Endodermal cell (in vitro differentiated cells): Measurements from ENCODE around the gene BMP7. TPM values are rescaled to one million over a fixed set of nuclear protein-coding genes. Genes with fewer than 3 reads are reported as not detected.
"Not testable (repeated sequence)": the region's sequence is repeated elsewhere in the genome, so short reads cannot be mapped to it uniquely, and the experiment has no call there.

Experiments used
- DNase-seq: peaks from one replicate; pipeline ENCODE4 v3.0.0-alpha.2; 2017
- H3K27ac ChIP-seq: 2 replicates; pipeline ENCODE4 v1.5.1; 2013; ENCODE audit warnings: mild to moderate bottlenecking, low read depth, low read length, moderate library complexity
- H3K27me3 ChIP-seq: 2 replicates; pipeline ENCODE4 v1.6.1; 2013; ENCODE audit warnings: mild to moderate bottlenecking, low read length, moderate library complexity; ENCODE audit not compliant: insufficient read depth, control insufficient read depth, poor library complexity, severe bottlenecking
- H3K36me3 ChIP-seq: 2 replicates; pipeline ENCODE4 v1.7.0; 2013; ENCODE audit warnings: mild to moderate bottlenecking, low read length, moderate library complexity; ENCODE audit not compliant: control insufficient read depth, insufficient read depth
- H3K4me1 ChIP-seq: one replicate; pipeline ENCODE4 v1.7.0; 2013; ENCODE audit warnings: low read length; ENCODE audit not compliant: control insufficient read depth, insufficient read depth
- H3K4me3 ChIP-seq: 2 replicates; pipeline ENCODE4 v1.5.1; 2013; ENCODE audit warnings: mild to moderate bottlenecking, low read length, moderate library complexity
- H3K9ac ChIP-seq: 2 replicates; pipeline ENCODE4 v1.6.1; 2013; ENCODE audit warnings: mild to moderate bottlenecking, low read length, moderate library complexity; ENCODE audit not compliant: poor library complexity, severe bottlenecking; ENCODE audit errors: extremely low read depth
- H3K9me3 ChIP-seq: 2 replicates; pipeline ENCODE4 v1.6.1; 2013; ENCODE audit warnings: mild to moderate bottlenecking, low read length, moderate library complexity; ENCODE audit not compliant: control insufficient read depth
- H3K27ac Mint-ChIP-seq: 2 replicates; pipeline ENCODE4 v1.8.0; 2020; ENCODE audit warnings: mixed read lengths
- H3K27me3 Mint-ChIP-seq: 2 replicates; pipeline ENCODE4 v1.8.0; 2021; ENCODE audit warnings: mild to moderate bottlenecking, mixed read lengths; ENCODE audit not compliant: insufficient read depth
- H3K36me3 Mint-ChIP-seq: 2 replicates; pipeline ENCODE4 v1.8.0; 2020; ENCODE audit warnings: low read depth, mixed read lengths
- H3K4me1 Mint-ChIP-seq: 2 replicates; pipeline ENCODE4 v1.8.0; 2020; ENCODE audit warnings: mixed read lengths
- H3K4me3 Mint-ChIP-seq: 2 replicates; pipeline ENCODE4 v1.8.0; 2020; ENCODE audit warnings: mild to moderate bottlenecking, moderate library complexity, mixed read lengths
- H3K9me3 Mint-ChIP-seq: 2 replicates; pipeline ENCODE4 v1.8.0; 2020; ENCODE audit warnings: mild to moderate bottlenecking, mixed read lengths
- CTCF ChIP-seq: fragments of 200-600 bp; sonication (generic); conservative IDR thresholded peaks from 2 replicates; pipeline ENCODE4 v1.5.0; 2021; ENCODE audit warnings: antibody characterized with exemption, mild to moderate bottlenecking
- WGBS, 2 experiments: methylation state at CpG; one replicate each; pipeline versions ENCODE4 v1.1.5 to v1.1.7; 2013; ENCODE audit warnings: missing lambda C conversion rate in 2 of 2, mixed read lengths in 1 of 2; ENCODE audit not compliant: insufficient coverage in 1 of 2, insufficient read length in 1 of 2; 5-methylcytosine and 5-hydroxymethylcytosine counted together
- total RNA-seq, 2 donors: library from RNA; stranded (reverse); fragmentation: NEBNext Ultra II Directional in 1 of 2; extraction: Animal tissue kit (Norgen Biotek cat#: 25700) in 1 of 2; gene quantifications; 2 replicates in 1 of 2; 3 replicates in 1 of 2; pipeline ENCODE4 v1.2.1, GENCODE V29; 2021

The BMP7 gene
- total RNA-seq, 2 donors from 2014 or later = 45.6 to 49.6 TPM

GRCh38 chr20:57265997-57266290 is 497 bp downstream of the BMP7 start:
- peaks cover 41% of the 10 kb centered on the region for H3K27me3 ChIP-seq

GRCh38 chr20:57265336-57265996 is 975 bp downstream of the BMP7 start:
- 0 to 1% methylated on average over 21 to 53 of the region's 53 CpGs for WGBS, 2 experiments
- Mint-ChIP-seq H3K27ac (peak overlapping the region; percentile 83), H3K4me3 (peak overlapping the region; percentile 87), H3K4me1 (peaks cover 61% of the 10 kb centered on the region), H3K27me3 (peaks cover 63% of the 10 kb centered on the region), H3K9me3 (no peaks in the 10 kb centered on the region), H3K36me3 (no peaks in the 10 kb centered on the region)
- Histone ChIP-seq H3K27ac (no peak overlapping the region), H3K9ac (peak overlapping the region; percentile 55), H3K4me1 (peaks cover 19% of the 10 kb centered on the region), H3K4me3 (peak overlapping the region; percentile 84), H3K9me3 (no peaks in the 10 kb centered on the region), H3K36me3 (no peaks in the 10 kb centered on the region), H3K27me3 (peaks cover 41% of the 10 kb centered on the region)
- DNase-seq = peak; percentile 87
- TF ChIP-seq CTCF = no peak

More at GRCh38 chr20:57265997-57266290, 497 bp downstream of the BMP7 start:
- Mint-ChIP-seq H3K4me1 (peaks cover 61% of the 10 kb centered on the region), H3K27me3 (peaks cover 64% of the 10 kb centered on the region), H3K36me3 (no peaks in the 10 kb centered on the region), H3K9me3 (no peaks in the 10 kb centered on the region), H3K4me3 (peak overlapping the region; percentile 87), H3K27ac (peak overlapping the region; percentile 83)
- Histone ChIP-seq H3K4me3 (peak overlapping the region; percentile 84), H3K36me3 (no peaks in the 10 kb centered on the region), H3K4me1 (peaks cover 17% of the 10 kb centered on the region), H3K9me3 (no peaks in the 10 kb centered on the region), H3K9ac (peak overlapping the region; percentile 55), H3K27ac (no peak overlapping the region)
- no peak for DNase-seq
- TF ChIP-seq CTCF = no peak
- WGBS, 2 experiments = 0% methylated on average over 4 to 39 of the region's 39 CpGs

GRCh38 chr20:57264908-57265335 is 1.5 kb downstream of the BMP7 start:
- not testable (repeated sequence) for DNase-seq, H3K36me3 ChIP-seq, H3K27ac ChIP-seq, H3K36me3 Mint-ChIP-seq, H3K9me3 ChIP-seq, H3K9me3 Mint-ChIP-seq
- Mint-ChIP-seq H3K4me1 (peaks cover 61% of the 10 kb centered on the region), H3K4me3 (peak overlapping the region; percentile 87), H3K27me3 (peaks cover 63% of the 10 kb centered on the region), H3K27ac (peak overlapping the region; percentile 89)
- Histone ChIP-seq H3K4me3 (peak overlapping the region; percentile 84), H3K4me1 (peaks cover 19% of the 10 kb centered on the region), H3K27me3 (peaks cover 45% of the 10 kb centered on the region), H3K9ac (peak overlapping the region; percentile 55)
- WGBS, 2 experiments = 1 to 4% methylated on average over 15 to 28 of the region's 29 CpGs
